HG03060 (cell line): ENCODE data around the gene WWOX.

ENCODE experiments used
- ATAC-seq: cut with Tn5 transposase; IDR thresholded peaks from one replicate; pipeline ENCODE4 v1.9.1; 2021; ENCODE audit warnings: low read depth, moderate number of reproducible peaks; ENCODE audit not compliant: unreplicated experiment

WWOX gene

GRCh38 chr16:78102865-78103264 lies 3.4 kb downstream of the WWOX start:
- ATAC-seq = no peak

- ATAC-seq = no peak
Observed at GRCh38 chr16:78105517-78105916, 6.1 kb downstream of the WWOX start.

- ATAC-seq = no peak
Observed at GRCh38 chr16:78106686-78107085, 7.2 kb downstream of the WWOX start.

- ATAC-seq = no peak
Observed at GRCh38 chr16:78108451-78108850, 9.0 kb downstream of the WWOX start.

DNA sequence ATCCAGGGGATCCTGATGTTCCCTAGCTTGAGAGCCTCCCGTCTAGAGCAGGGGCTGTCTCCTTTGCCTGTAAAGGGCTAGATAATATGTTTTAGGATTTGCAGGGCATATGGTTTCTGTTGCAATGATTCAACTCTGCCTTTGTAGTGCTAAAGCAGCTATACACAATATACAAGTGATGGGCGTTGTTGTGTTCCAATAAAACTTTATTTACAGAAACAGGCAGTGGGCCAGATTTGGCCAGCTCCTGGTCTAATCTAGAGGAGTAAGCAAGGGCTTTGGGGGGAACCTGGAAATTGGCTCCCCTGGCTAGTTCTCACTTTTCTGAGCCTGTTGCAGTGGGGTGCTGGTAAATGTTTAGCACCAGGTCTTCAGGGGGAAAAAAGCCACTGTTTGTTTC lies 13.8 kb downstream of the WWOX start:
- ATAC-seq = no peak

DNA sequence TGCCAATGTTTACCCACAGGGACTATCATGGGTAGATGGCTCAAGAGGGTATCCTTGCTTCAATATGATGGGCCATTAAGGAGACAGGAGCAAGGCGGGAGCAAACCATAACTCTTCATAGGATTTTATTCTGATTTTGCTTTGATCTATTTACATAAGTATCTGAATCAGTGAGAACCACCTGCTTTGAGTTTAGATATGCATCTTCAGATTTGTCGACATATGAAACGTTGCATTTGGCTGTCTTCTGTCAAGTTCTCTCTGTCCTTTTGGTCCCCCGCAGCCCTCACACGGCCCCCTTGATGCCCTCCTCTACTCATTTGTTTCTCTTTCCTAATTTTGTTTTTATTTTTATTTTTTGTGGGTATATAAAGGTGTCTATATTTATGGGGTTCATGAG lies 16.2 kb downstream of the WWOX start:
- no peak for ATAC-seq

DNA sequence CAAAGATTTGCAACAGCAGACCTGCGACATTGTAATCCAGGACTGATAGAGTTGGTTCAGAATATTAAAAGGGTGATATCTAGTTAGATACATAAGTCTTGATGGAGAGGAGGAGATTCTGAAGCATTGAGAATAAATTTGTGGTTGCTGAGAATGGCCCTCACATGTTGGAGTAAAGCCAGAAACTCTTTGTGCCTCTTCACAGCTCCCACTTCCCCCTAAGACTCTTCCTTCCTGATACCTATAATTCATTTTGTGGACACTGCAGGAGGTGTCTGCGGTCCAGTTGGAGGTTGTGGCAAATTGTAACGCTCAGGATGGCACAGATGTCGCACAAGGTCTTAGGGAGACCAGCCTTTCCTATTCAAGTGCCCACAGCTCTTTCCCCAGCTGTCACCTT lies 17.5 kb downstream of the WWOX start:
- no peak for ATAC-seq

DNA sequence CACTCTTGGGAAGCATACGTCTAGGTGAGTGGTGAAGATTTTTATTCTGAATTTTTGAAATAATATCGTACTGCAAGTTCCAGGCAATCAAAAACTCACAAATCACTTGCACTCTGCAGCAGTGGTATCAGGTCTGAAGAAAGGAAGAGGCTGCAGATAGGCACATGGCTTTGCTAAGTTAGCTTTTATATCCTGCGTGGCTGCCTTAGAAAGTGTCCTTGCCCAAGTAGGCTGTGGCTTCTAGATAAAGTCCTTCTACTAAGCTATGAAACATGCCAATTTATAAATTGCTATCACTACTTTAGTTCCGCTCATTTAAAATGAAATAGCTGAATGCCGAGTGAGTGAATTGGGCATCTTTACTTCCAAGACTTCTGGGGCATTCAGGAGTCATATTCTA lies 17.9 kb downstream of the WWOX start:
- no peak for ATAC-seq

DNA sequence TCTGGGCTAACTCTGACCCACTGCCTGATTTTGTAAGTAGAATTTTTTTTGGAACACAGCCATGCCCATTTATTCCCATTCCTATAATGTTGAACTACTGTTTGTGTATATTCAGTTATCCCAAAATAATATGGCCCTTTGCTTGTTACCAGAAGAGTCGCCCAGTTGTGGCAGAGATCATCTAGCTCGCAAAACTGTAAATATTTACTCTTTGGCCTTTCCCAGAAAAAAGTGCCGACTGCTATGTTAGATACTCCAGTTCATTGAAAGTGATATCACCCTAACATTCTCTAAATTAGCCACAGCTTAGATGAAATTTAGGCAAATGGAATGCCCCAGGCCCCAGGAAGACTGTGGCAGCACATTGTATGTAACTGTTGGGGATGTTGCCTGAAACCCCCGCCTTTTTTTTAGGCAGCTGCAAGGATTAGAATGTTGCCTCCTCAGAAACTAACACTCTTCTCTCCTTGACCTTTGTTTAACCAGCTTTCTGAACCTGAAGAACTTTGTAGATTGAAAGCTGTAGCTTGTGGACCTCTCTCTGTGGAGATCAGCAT lies 19.1 kb downstream of the WWOX start:
- no peak for ATAC-seq

GRCh38 chr16:78122774-78123315 lies 23.4 kb downstream of the WWOX start:
- ATAC-seq = peak; percentile 80

- no peak for ATAC-seq
Observed at GRCh38 chr16:78125112-78125844, 25.8 kb downstream of the WWOX start.

DNA sequence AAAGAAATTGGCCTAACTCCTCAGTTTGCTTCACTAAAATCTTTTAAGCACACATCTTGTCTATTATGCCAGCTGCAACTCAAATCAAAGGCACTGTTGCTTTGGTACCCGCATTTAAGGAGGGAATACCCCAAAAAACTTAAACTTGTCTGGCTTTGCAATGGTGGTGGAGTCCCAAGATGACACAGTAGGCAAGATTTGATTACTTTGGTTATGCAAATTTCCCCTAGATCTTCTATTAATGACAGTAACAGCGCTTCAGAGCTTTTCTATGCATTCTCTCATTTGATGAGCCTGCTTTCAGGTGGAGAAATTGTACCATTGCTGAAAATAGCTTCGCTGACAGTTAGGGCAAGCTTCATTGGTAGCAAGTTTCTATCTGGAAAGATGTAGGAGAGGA lies 27.2 kb downstream of the WWOX start:
- no peak for ATAC-seq

DNA sequence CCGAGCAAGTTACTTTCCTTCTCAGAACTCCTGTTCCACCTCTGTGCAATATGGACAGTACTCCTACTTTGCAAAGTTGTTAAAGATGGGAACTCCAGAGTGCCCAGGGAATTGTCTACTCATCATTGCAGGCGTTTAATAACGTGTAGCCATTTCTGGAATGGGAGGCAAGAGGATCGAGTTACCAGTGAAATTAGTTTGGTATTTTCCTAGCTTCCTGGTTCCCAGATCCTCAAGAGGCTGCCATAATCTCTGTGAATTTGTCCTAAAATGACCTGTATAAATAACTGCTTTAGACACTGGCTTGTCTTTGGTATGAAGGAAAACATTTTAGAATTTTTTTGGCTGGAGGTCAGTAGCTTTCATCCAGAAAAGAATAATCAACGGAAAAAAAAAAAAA lies 27.7 kb downstream of the WWOX start:
- ATAC-seq = no peak

DNA sequence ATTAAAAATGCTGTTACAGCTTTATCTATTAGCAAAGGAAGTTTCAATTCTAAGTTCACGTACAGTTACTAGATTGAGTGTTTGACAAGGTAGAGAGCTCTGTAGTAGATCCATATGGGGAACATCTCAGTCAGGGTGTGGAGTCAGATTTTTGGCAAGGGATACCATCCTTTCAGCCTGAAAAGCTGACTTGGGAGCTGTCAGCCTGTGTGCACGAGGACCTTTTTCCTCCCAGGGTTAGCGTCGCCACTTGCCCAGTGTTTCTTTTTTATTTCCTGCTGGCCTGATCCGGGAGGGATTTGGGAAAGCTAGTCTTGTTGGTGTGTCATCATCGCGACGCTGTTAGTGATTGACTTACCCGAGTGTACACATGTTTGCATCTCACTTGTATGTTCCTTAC lies 29.5 kb downstream of the WWOX start:
- no peak for ATAC-seq

DNA sequence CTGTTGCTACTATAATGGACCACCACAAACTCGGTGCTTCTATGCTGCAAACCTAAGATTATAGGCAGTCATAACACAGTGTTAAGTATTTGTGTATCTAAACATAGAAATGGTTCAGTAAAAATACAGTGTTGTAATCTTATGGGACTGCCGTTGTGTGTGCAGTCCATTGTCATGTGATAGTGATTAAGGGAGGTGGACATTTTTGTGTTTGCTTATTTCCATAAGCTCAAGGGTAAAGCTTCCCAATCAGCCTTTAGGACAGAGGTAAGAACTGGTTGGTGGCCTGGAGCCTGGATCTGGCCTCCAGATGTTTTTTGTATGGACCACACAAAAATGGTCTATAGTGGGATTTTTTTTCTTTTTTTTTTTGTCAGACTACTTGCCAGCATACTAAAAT lies 29.9 kb downstream of the WWOX start:
- no peak for ATAC-seq

GRCh38 chr16:78130083-78130608 lies 30.7 kb downstream of the WWOX start:
- no peak for ATAC-seq

DNA sequence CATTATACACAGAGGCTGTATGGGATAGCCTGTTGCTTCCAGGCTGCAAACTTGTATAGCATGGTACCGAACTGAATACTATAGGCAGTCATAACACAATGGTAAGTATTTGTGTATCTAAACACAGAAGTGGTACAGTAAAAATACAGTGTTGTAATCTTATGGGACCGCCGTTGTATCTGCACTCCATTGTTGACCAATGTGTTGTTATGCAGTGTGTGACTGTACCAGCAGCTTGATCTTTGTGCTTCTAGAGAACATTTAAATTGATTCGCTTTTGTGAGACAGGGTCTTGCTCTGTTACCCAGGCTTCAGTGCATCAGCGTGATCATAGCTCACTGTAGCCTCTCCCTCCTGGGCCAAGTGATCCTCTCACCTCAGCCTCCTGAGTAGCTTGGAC lies 31.5 kb downstream of the WWOX start:
- no peak for ATAC-seq

DNA sequence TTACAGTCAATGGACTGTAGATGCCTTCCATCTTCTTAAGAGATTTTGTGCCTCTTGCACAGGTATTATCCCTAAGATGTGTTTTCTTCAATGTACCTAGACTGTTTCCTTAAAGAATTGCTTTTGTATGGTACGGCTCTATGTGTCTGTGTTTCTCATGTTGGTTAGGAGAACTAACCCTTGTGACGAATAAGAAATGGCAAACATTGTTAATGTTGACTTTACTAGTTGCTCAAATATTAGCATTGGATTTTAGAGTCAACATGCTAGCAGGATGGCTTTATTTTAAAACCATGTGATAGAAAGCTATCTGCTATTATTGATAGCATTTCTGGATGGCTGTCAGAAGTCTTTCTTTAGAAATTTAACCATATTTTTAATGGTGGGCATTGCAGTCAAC lies 34.5 kb downstream of the WWOX start:
- ATAC-seq = no peak

DNA sequence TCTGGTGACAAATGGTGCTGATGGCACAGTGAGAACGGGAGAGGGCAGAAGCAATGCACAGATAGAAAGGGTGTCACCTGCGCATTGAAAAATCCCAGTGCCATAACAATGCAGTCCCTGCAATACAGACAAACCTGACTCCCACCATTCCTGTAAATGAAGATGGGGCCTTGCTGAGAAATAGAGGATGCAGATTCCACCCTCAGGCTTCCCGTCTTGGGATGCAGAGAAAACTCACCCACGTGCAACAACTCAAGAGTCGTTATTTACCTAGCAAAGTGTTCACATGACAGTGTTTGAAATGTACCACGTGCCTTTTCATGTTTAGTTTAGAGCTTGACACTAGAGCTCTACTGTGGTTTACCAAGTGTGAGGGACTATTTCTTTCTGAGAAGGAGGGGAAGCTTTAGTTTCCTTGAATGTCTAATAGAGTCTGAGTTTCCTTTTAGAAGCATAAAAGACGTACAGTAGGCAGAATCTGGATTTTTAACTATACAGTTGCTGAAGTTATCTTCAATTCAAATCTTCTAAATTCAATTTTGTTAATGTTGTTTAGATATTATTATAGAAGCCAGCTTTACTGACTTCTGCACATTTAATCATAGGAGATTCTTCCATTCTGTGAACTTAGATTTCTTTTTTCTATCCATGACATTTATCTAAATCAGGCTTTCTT lies 35.6 kb downstream of the WWOX start:
- ATAC-seq = no peak

- ATAC-seq = no peak
Observed at GRCh38 chr16:78137179-78137578, 37.7 kb downstream of the WWOX start.

GRCh38 chr16:78137782-78138616 lies 38.5 kb downstream of the WWOX start:
- no peak for ATAC-seq
